Epithelial cell of proximal tubule (primary cell): ENCODE results near the gene PAPSS1. TPM values are rescaled to one million over a fixed set of nuclear protein-coding genes. Genes with fewer than 3 reads are reported as not detected.

Source experiments
- DNase-seq: peaks from one replicate; pipeline ENCODE4 v3.0.0-alpha.2; 2011; ENCODE audit warnings: low read depth
- H3K4me3 ChIP-seq: 2 replicates; pipeline ENCODE4 v1.5.1; 2011; ENCODE audit warnings: low read depth, mild to moderate bottlenecking, low read length
- CTCF ChIP-seq: conservative IDR thresholded peaks from 2 replicates; pipeline ENCODE4 v1.5.1; 2012; ENCODE audit warnings: low read depth, mild to moderate bottlenecking, low read length
- total RNA-seq: library from RNA; depleted of rRNA; stranded (reverse); fragments of >200 nt; gene quantifications from 2 replicates; pipeline ENCODE4 v1.2.3, GENCODE V29; 2015

PAPSS1 gene
- total RNA-seq, 1 donor from 2014 or later: 51.2 TPM

- H3K4me3 ChIP-seq: no peak overlapping the region
- TF ChIP-seq CTCF: no peak
- DNase-seq: no peak
These were observed 8.2 kb downstream of the PAPSS1 start for GRCh38 chr4:107711831-107712230.

GRCh38 chr4:107710493-107711459 lies 9.3 kb downstream of the PAPSS1 start:
- TF ChIP-seq CTCF: no peak
- DNase-seq: no peak
- H3K4me3 ChIP-seq: no peak overlapping the region

GRCh38 chr4:107709916-107710315 lies 10.1 kb downstream of the PAPSS1 start:
- H3K4me3 ChIP-seq: no peak overlapping the region
- DNase-seq: no peak
- TF ChIP-seq CTCF: no peak

- no peak overlapping the region for H3K4me3 ChIP-seq
- no peak for TF ChIP-seq CTCF
- no peak for DNase-seq
These were observed 11.8 kb downstream of the PAPSS1 start for GRCh38 chr4:107708225-107708624.

GRCh38 chr4:107705742-107706556 lies 14.1 kb downstream of the PAPSS1 start:
- H3K4me3 ChIP-seq: no peak overlapping the region
- no peak for TF ChIP-seq CTCF
- DNase-seq: no peak

- H3K4me3 ChIP-seq: no peak overlapping the region
- DNase-seq: no peak
- no peak for TF ChIP-seq CTCF
These were observed 18.5 kb downstream of the PAPSS1 start for GRCh38 chr4:107701565-107701964.
